GM23248 (cell line): Measurements from ENCODE around the gene TMEM38A. TPM values are rescaled to one million over a fixed set of nuclear protein-coding genes. Genes with fewer than 3 reads are reported as not detected.

Experiments
- DNase-seq: peaks from one replicate; pipeline ENCODE4 v3.0.0-alpha.2; 2015
- H2AFZ ChIP-seq: fragments of 200-600 bp; sonication (generic); 2 replicates; pipeline ENCODE4 v1.6.1; 2016; ENCODE audit warnings: antibody characterized with exemption
- H3F3A ChIP-seq: fragments of 200-600 bp; sonication (generic); 2 replicates; pipeline ENCODE4 v1.6.1; 2016; ENCODE audit warnings: mild to moderate bottlenecking, antibody characterized with exemption, mixed run types; ENCODE audit not compliant: insufficient read depth
- H3K27ac ChIP-seq: fragments of 200-600 bp; sonication (generic); 2 replicates; pipeline ENCODE4 v1.5.1; 2016; ENCODE audit warnings: mild to moderate bottlenecking
- H3K27me3 ChIP-seq: fragments of 200-600 bp; sonication (generic); replicated peaks from 2 replicates; pipeline ENCODE4 v1.6.1; 2016; ENCODE audit warnings: mild to moderate bottlenecking; ENCODE audit not compliant: insufficient read depth
- H3K36me3 ChIP-seq: fragments of 200-600 bp; sonication (generic); 2 replicates; pipeline ENCODE4 v1.6.1; 2016; ENCODE audit warnings: low read depth, mild to moderate bottlenecking
- H3K4me1 ChIP-seq: fragments of 200-600 bp; sonication (generic); 2 replicates; pipeline ENCODE4 v1.6.1; 2016; ENCODE audit warnings: mild to moderate bottlenecking; ENCODE audit not compliant: insufficient read depth
- H3K4me2 ChIP-seq: fragments of 200-600 bp; sonication (generic); one replicate; pipeline ENCODE4 v1.6.1; 2016; ENCODE audit warnings: mild to moderate bottlenecking; ENCODE audit not compliant: unreplicated experiment
- H3K4me3 ChIP-seq: fragments of 200-600 bp; sonication (generic); 2 replicates; pipeline ENCODE4 v1.5.1; 2016; ENCODE audit warnings: mild to moderate bottlenecking
- H3K79me2 ChIP-seq: fragments of 200-600 bp; sonication (generic); 2 replicates; pipeline ENCODE4 v1.6.1; 2016; ENCODE audit warnings: mild to moderate bottlenecking; ENCODE audit not compliant: insufficient read depth
- H3K9ac ChIP-seq: fragments of 200-600 bp; sonication (generic); 2 replicates; pipeline ENCODE4 v1.6.1; 2016; ENCODE audit warnings: mild to moderate bottlenecking
- H3K9me2 ChIP-seq: fragments of 200-600 bp; sonication (generic); 2 replicates; pipeline ENCODE4 v1.6.1; 2016; ENCODE audit warnings: mixed run types, mild to moderate bottlenecking, moderate library complexity; ENCODE audit not compliant: insufficient read depth
- H3K9me3 ChIP-seq: fragments of 200-600 bp; sonication (generic); one replicate; pipeline ENCODE4 v1.6.1; 2017; ENCODE audit warnings: low read depth
- H4K20me1 ChIP-seq: fragments of 200-600 bp; sonication (generic); 2 replicates; pipeline ENCODE4 v1.6.0; 2016; ENCODE audit not compliant: insufficient read depth
- EZH2 ChIP-seq: fragments of 200-600 bp; sonication (generic); IDR thresholded peaks from 2 replicates; pipeline ENCODE4 v1.6.1; 2018; ENCODE audit warnings: antibody characterized with exemption, mild to moderate bottlenecking; ENCODE audit not compliant: insufficient read depth, poor library complexity, severe bottlenecking
- EZH2phosphoT487 ChIP-seq: fragments of 200-600 bp; sonication (generic); IDR thresholded peaks from 2 replicates; pipeline ENCODE4 v1.6.1; 2018; ENCODE audit warnings: antibody characterized with exemption, moderate library complexity, mild to moderate bottlenecking, low read depth; ENCODE audit not compliant: insufficient read depth
- WGBS, 2 experiments: methylation state at CpG; one replicate each; pipeline ENCODE4 v1.1.6; 2015 to 2017; ENCODE audit warnings: low lambda C conversion rate in 2 of 2, low coverage in 1 of 2; ENCODE audit errors: missing lambda C conversion rate in 2 of 2; 5-methylcytosine and 5-hydroxymethylcytosine counted together
- in situ Hi-C: fragments of 300-500 bp; cut with MboI; formaldehyde crosslinking; loops from 2 replicates; pipeline ENCODE4 v1.15.0; 2020
- polyA plus RNA-seq: library from polyadenylated mRNA; unstranded; fragments of >200 nt; fragmentation: Nextera tagmentation; extraction: Ambion mirVana; gene quantifications from 2 replicates; pipeline ENCODE4 v1.2.1, GENCODE V29; 2016
- total RNA-seq: library from RNA; depleted of rRNA; stranded (reverse); fragments of >200 nt; shearing (Covaris generic); gene quantifications from 2 replicates; pipeline ENCODE4 v1.2.3, GENCODE V29; 2014

The TMEM38A gene
- total and polyA plus RNA-seq, 2 experiments from 2014 or later, result 1.3 to 1.6 TPM

DNA sequence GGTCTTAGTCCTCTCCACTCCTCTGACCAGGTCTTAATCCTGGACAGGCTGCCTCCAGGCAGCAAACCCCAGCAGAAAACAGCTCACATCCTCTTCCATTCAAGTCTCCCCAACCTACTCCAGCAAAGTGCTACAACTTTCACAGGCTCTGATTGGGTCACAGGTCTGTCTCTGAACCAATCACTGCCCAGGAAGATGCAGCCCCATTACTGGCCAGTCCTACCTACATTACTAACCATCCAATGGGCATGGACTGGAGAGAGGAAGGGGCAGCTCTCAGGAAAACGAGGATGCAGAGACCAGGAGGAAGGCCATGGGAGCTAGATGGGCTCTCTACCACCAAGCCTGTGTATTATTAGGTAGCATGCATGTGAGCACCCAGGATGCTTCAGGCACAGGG lies 45.1 kb upstream of the TMEM38A start:
- no peaks in the 10 kb centered on the region for H3K9me3 ChIP-seq
- H3F3A ChIP-seq, result no peaks in the 10 kb centered on the region
- H3K79me2 ChIP-seq, result peaks cover 100% of the 10 kb centered on the region
- no peak overlapping the region for H3K9ac ChIP-seq
- no peak overlapping the region for H3K4me2 ChIP-seq
- in situ Hi-C loops, result no loop called here
- no peaks in the 10 kb centered on the region for H3K36me3 ChIP-seq
- no peak for DNase-seq
- H3K9me2 ChIP-seq, result no peaks in the 10 kb centered on the region
- WGBS, 2 experiments, result 32 to 50% methylated on average over 1 of the region's 1 CpG
- no peaks in the 10 kb centered on the region for H3K27me3 ChIP-seq
- no peak for TF ChIP-seq EZH2phosphoT487
- H3K4me1 ChIP-seq, result peaks cover 19% of the 10 kb centered on the region
- H2AFZ ChIP-seq, result no peak overlapping the region
- H4K20me1 ChIP-seq, result peaks cover 45% of the 10 kb centered on the region; the same call in 1 of the 2 replicates
- no peak overlapping the region for H3K4me3 ChIP-seq
- no peak overlapping the region for H3K27ac ChIP-seq

DNA sequence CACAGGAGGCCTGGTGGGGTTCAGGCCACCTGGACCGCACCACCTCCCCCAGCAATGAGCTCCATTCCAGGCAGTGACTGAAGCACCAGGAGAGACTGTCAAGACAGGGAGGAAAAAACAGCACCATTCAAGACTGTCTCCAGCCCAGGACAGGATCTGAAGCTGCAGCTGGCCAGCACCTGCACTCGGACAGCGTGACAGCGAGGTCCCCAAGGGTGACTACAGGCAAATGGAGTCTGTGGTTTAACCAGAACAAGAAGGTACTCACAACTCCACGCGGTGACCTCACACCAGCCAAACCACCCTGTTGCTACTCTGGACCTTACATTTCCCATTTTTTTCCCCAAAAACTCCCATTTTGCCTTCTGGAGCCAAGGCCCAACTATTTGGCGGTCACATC lies 42.7 kb upstream of the TMEM38A start:
- H3K27ac ChIP-seq, result no peak overlapping the region
- H3K9me3 ChIP-seq, result no peaks in the 10 kb centered on the region
- H3K4me1 ChIP-seq, result peaks cover 14% of the 10 kb centered on the region
- TF ChIP-seq EZH2phosphoT487 (no peak), EZH2 (no peak)
- H3K9me2 ChIP-seq, result no peaks in the 10 kb centered on the region
- no peak overlapping the region for H2AFZ ChIP-seq
- H3K4me2 ChIP-seq, result no peak overlapping the region
- DNase-seq, result no peak
- H4K20me1 ChIP-seq, result peaks cover 39% of the 10 kb centered on the region; the same call in 1 of the 2 replicates
- H3K79me2 ChIP-seq, result peaks cover 100% of the 10 kb centered on the region
- no peak overlapping the region for H3K9ac ChIP-seq
- no peaks in the 10 kb centered on the region for H3F3A ChIP-seq
- no peak overlapping the region for H3K4me3 ChIP-seq
- no peaks in the 10 kb centered on the region for H3K36me3 ChIP-seq
- H3K27me3 ChIP-seq, result no peaks in the 10 kb centered on the region
- in situ Hi-C loops, result no loop called here
- WGBS, 2 experiments, result 96 to 99% methylated on average over 7 of the region's 7 CpGs

DNA sequence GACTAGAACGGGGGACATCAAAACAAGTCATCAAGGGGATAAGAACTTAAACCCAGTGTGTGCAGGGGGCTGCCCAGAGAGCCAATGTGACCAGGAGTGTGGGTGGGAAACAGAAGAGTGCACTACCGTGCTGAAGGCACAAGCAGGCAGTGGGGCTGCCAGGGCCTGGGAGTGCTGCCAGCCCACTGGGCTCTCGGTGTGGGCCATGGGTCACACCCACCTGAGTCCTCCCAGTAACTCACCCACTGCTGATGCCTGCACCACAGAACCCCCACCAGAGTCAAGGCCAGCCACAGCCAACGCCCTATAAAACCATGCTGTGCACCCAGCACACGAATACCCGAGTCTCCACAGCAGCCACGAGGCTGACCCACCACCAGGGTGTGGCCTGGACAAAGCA lies 41.5 kb upstream of the TMEM38A start:
- in situ Hi-C loops, result no loop called here
- Histone ChIP-seq H3K9me3 (no peaks in the 10 kb centered on the region), H3K4me1 (peaks cover 14% of the 10 kb centered on the region), H2AFZ (no peak overlapping the region), H3K9me2 (no peaks in the 10 kb centered on the region), H3F3A (no peaks in the 10 kb centered on the region), H3K9ac (peak overlapping the region; percentile 28), H3K27me3 (no peaks in the 10 kb centered on the region), H4K20me1 (peaks cover 39% of the 10 kb centered on the region; the same call in 1 of the 2 replicates), H3K4me3 (no peak overlapping the region), H3K27ac (peak overlapping the region; percentile 35; the same call in 1 of the 2 replicates), H3K4me2 (no peak overlapping the region), H3K79me2 (peaks cover 100% of the 10 kb centered on the region), H3K36me3 (no peaks in the 10 kb centered on the region)
- DNase-seq, result peak; percentile 53
- TF ChIP-seq EZH2phosphoT487 (no peak), EZH2 (no peak)
- 21 to 33% methylated on average over 7 of the region's 7 CpGs for WGBS, 2 experiments

DNA sequence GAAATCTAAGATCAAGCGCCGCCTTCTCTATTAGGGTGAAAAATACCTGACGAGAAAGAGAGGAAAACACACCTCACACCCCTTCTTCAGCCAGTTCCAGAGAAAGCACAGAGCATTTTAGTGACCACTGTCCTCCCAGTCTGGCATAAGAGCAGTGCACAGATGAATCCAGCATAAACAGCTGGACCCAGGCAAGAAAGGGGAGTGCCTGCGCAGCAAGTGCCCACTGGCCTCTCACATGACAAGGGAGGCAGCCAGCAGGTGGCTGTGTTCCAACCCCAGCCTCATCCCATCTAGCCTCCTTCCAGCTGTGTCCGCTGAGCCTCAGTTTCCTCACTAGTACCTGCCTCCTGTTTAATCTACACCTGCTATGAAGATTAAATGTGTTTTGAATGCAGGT lies 40.9 kb upstream of the TMEM38A start:
- H3K9me2 ChIP-seq, result no peaks in the 10 kb centered on the region
- H3K9me3 ChIP-seq, result no peaks in the 10 kb centered on the region
- peak; percentile 23 for DNase-seq
- H4K20me1 ChIP-seq, result peaks cover 40% of the 10 kb centered on the region; the same call in 1 of the 2 replicates
- TF ChIP-seq EZH2 (no peak), EZH2phosphoT487 (no peak)
- peak overlapping the region; percentile 35; the same call in 1 of the 2 replicates for H3K27ac ChIP-seq
- no peak overlapping the region for H2AFZ ChIP-seq
- 59 to 61% methylated on average over 5 of the region's 5 CpGs for WGBS, 2 experiments
- peaks cover 100% of the 10 kb centered on the region for H3K79me2 ChIP-seq
- no peaks in the 10 kb centered on the region for H3K36me3 ChIP-seq
- no peak overlapping the region for H3K4me3 ChIP-seq
- no peaks in the 10 kb centered on the region for H3K27me3 ChIP-seq
- H3K4me2 ChIP-seq, result no peak overlapping the region
- peak overlapping the region; percentile 28 for H3K9ac ChIP-seq
- H3F3A ChIP-seq, result no peaks in the 10 kb centered on the region
- in situ Hi-C loops, result no loop called here
- peaks cover 14% of the 10 kb centered on the region for H3K4me1 ChIP-seq

DNA sequence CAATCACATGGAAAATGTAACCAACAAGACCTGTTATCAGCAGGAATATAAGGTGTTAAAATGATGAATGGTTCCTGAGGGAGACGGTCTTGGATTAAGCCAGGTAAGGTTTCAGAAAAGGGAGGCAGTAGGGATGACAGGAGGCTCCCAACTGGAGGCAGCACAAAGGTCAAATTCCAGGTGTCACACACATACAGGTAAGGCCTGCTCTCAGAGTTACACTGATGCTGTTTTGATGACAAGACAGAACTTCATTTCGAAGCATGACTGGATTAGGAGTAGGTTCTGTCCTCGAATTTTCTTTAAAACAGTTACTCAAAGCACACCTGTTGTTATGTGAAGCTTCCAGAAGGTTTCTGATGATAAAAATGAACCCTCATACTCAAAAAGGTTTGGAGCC lies 40.4 kb upstream of the TMEM38A start:
- Histone ChIP-seq H2AFZ (no peak overlapping the region), H4K20me1 (peaks cover 43% of the 10 kb centered on the region; the same call in 1 of the 2 replicates), H3K27me3 (no peaks in the 10 kb centered on the region), H3K4me3 (no peak overlapping the region), H3F3A (no peaks in the 10 kb centered on the region), H3K4me1 (peaks cover 14% of the 10 kb centered on the region), H3K4me2 (no peak overlapping the region), H3K9ac (no peak overlapping the region), H3K79me2 (peaks cover 100% of the 10 kb centered on the region), H3K9me3 (no peaks in the 10 kb centered on the region), H3K36me3 (no peaks in the 10 kb centered on the region), H3K27ac (no peak overlapping the region), H3K9me2 (no peaks in the 10 kb centered on the region)
- in situ Hi-C loops, result no loop called here
- WGBS, 2 experiments, result 83 to 87% methylated on average over 3 of the region's 3 CpGs
- DNase-seq, result no peak
- TF ChIP-seq EZH2phosphoT487, result no peak
